GM12878 (cell line): ENCODE results near the gene FAM171A1. TPM values are rescaled to one million over a fixed set of nuclear protein-coding genes. Genes with fewer than 3 reads are reported as not detected.

Source experiments
- BACH1 ChIP-seq: fragments of 450-650 bp; IDR thresholded peaks from 2 replicates; pipeline ENCODE4 v1.6.1; 2017; ENCODE audit warnings: mild to moderate bottlenecking, borderline replicate concordance
- CEBPZ ChIP-seq: fragments of 150-350 bp; IDR thresholded peaks from 2 replicates; pipeline ENCODE4 v1.6.1; 2016; ENCODE audit warnings: low read depth, low read length
- CHD2 ChIP-seq: IDR thresholded peaks from 2 replicates; pipeline ENCODE4 v1.6.1; 2011; ENCODE audit warnings: low read depth, low read length, improper control_type of control experiment, borderline replicate concordance
- FOS ChIP-seq: IDR thresholded peaks from 3 replicates; pipeline ENCODE4 v1.6.1; 2011; ENCODE audit warnings: borderline replicate concordance; ENCODE audit not compliant: insufficient read length; ENCODE audit errors: extremely low read depth
- FOXM1 ChIP-seq: IDR thresholded peaks from 2 replicates; pipeline ENCODE4 v1.6.1; 2012; ENCODE audit warnings: low read depth, mild to moderate bottlenecking, inconsistent platforms, low read length, moderate library complexity
- IRF5 ChIP-seq: fragments of 450-650 bp; IDR thresholded peaks from 2 replicates; pipeline ENCODE4 v1.6.1; 2017; ENCODE audit warnings: borderline replicate concordance
- JUNB ChIP-seq: IDR thresholded peaks from 2 replicates; pipeline ENCODE4 v1.6.1; 2016; ENCODE audit warnings: antibody characterized with exemption, mild to moderate bottlenecking
- JUND ChIP-seq: IDR thresholded peaks from 2 replicates; pipeline ENCODE4 v1.6.1; 2012; ENCODE audit warnings: low read depth, mild to moderate bottlenecking, low read length, improper control_type of control experiment, moderate library complexity
- MAX ChIP-seq: IDR thresholded peaks from 2 replicates; pipeline ENCODE4 v1.6.1; 2012; ENCODE audit warnings: low read depth, low read length, improper control_type of control experiment
- MYB ChIP-seq: fragments of 150-350 bp; IDR thresholded peaks from 2 replicates; pipeline ENCODE4 v1.6.1; 2014; ENCODE audit warnings: mild to moderate bottlenecking, low read depth, low read length, borderline replicate concordance
- NFYA ChIP-seq: IDR thresholded peaks from 2 replicates; pipeline ENCODE4 v1.6.1; 2011; ENCODE audit warnings: low read depth, mild to moderate bottlenecking, low read length, improper control_type of control experiment, borderline replicate concordance
- PKNOX1 ChIP-seq: fragments of 450-650 bp; IDR thresholded peaks from 2 replicates; pipeline ENCODE4 v1.6.1; 2016; ENCODE audit warnings: mild to moderate bottlenecking
- RCOR1 ChIP-seq: conservative IDR thresholded peaks from 2 replicates; pipeline ENCODE4 v1.6.1; 2012; ENCODE audit warnings: low read depth, low read length, improper control_type of control experiment
- SIX5 ChIP-seq: IDR thresholded peaks from 2 replicates; pipeline ENCODE4 v1.6.1; 2011; ENCODE audit warnings: mild to moderate bottlenecking, low read depth, low read length, moderate library complexity; ENCODE audit not compliant: severe bottlenecking
- SP1 ChIP-seq: IDR thresholded peaks from one replicate; pipeline ENCODE4 v1.6.1; 2011; ENCODE audit warnings: low read depth, low read length
- STAT1 ChIP-seq: fragments of 450-650 bp; conservative IDR thresholded peaks from 2 replicates; pipeline ENCODE4 v1.6.1; 2014; ENCODE audit warnings: antibody characterized with exemption, mild to moderate bottlenecking
- SUPT20H ChIP-seq: IDR thresholded peaks from 2 replicates; pipeline ENCODE4 v1.6.1; 2011; ENCODE audit warnings: low read depth, mild to moderate bottlenecking, low read length, moderate library complexity, borderline replicate concordance; ENCODE audit not compliant: control insufficient read depth
- TCF12 ChIP-seq: IDR thresholded peaks from 2 replicates; pipeline ENCODE4 v1.6.1; 2011; ENCODE audit warnings: low read depth, mild to moderate bottlenecking, low read length
- ZBTB40 ChIP-seq: fragments of 450-650 bp; IDR thresholded peaks from 2 replicates; pipeline ENCODE4 v1.6.1; 2016; ENCODE audit warnings: mild to moderate bottlenecking, moderate library complexity, borderline replicate concordance
- polyA plus RNA-seq, 11 experiments: library from polyadenylated mRNA; depleted of rRNA in 4 of 11; unstranded in 6 of 11; stranded (reverse) in 5 of 11; fragments of >200 nt; fragmentation: Nextera tagmentation in 4 of 11; fragmentation: Illumina TruSeq in 1 of 11; extraction: Ambion mirVana in 4 of 11; extraction: Trizol in 1 of 11; gene quantifications; 1 replicate in 1 of 11; 2 replicates in 10 of 11; pipeline versions ENCODE4 v1.2.1 to v1.2.3, GENCODE V29; 2011 to 2016; ENCODE audit warnings: inconsistent platforms in 2 of 11, missing spikeins in 2 of 11, low read depth in 1 of 11
- total RNA-seq, 4 experiments: library from RNA; depleted of rRNA in 3 of 4; stranded (reverse); fragments of >200 nt in 3 of 4; fragmentation: Illumina TruSeq in 1 of 4; extraction: Trizol in 1 of 4; gene quantifications; 2 replicates each; pipeline versions ENCODE4 v1.2.1 to v1.2.3, GENCODE V29; 2013 to 2021

Gene FAM171A1
- total and polyA plus RNA-seq, 10 of the 15 experiments (the other 5 are each of a cell fraction or from before 2014, with no cell fraction given), result 0.05 to 0.28 (median 0.10) TPM; not detected in 1

- no peak for TF ChIP-seq ZBTB40
- TF ChIP-seq NFYA, result no peak
- 0 out of 2 replicates have a peak, but pooled peaks have one; percentile 15 for TF ChIP-seq MAX
- TF ChIP-seq SUPT20H, result no peak
- no peak for TF ChIP-seq FOXM1
- no peak for TF ChIP-seq FOS
- TF ChIP-seq MYB, result no peak
- no peak for TF ChIP-seq STAT1
- TF ChIP-seq JUNB, result no peak
- no peak for TF ChIP-seq TCF12
- TF ChIP-seq CHD2, result no peak
- no peak for TF ChIP-seq IRF5
- TF ChIP-seq PKNOX1, result no peak
- TF ChIP-seq SP1, result no peak
- peak; percentile 59 for TF ChIP-seq BACH1
- TF ChIP-seq SIX5, result no peak
- no peak for TF ChIP-seq CEBPZ
- no peak for TF ChIP-seq JUND
- no peak for TF ChIP-seq RCOR1
Observed at GRCh38 chr10:15168291-15168785, 202.8 kb downstream of the FAM171A1 start, which contains the start of gene NMT2 (continued).
